C4-2B (cell line): ENCODE data around the gene LDLRAD2.

Experiments used
- H3K27ac ChIP-seq: fragments of 450-650 bp; 2 replicates; pipeline ENCODE4 v1.5.1; 2017
- CTCF ChIP-seq: fragments of 450-650 bp; conservative IDR thresholded peaks from 2 replicates; pipeline ENCODE4 v1.5.1; 2017; ENCODE audit warnings: mild to moderate bottlenecking
- ZFX ChIP-seq: fragments of 450-650 bp; IDR thresholded peaks from 2 replicates; pipeline ENCODE4 v1.6.1; 2017

LDLRAD2 gene

GRCh38 chr1:21815724-21816321 is 3.8 kb downstream of the LDLRAD2 start:
- TF ChIP-seq CTCF (no peak), ZFX (no peak)
- H3K27ac ChIP-seq = no peak overlapping the region

- TF ChIP-seq CTCF = no peak
- no peak for TF ChIP-seq ZFX
- H3K27ac ChIP-seq = no peak overlapping the region
These were observed 4.7 kb downstream of the LDLRAD2 start for GRCh38 chr1:21816602-21817302.

GRCh38 chr1:21818656-21819055 is 6.6 kb downstream of the LDLRAD2 start:
- TF ChIP-seq ZFX (no peak), CTCF (no peak)
- no peak overlapping the region for H3K27ac ChIP-seq

GRCh38 chr1:21820597-21821232 is 8.7 kb downstream of the LDLRAD2 start:
- no peak overlapping the region for H3K27ac ChIP-seq
- TF ChIP-seq CTCF (no peak), ZFX (no peak)

- TF ChIP-seq ZFX = no peak
- TF ChIP-seq CTCF = no peak
- no peak overlapping the region for H3K27ac ChIP-seq
These were observed 9.4 kb downstream of the LDLRAD2 start for GRCh38 chr1:21821385-21822019.

GRCh38 chr1:21822349-21822748 is 10.3 kb downstream of the LDLRAD2 start:
- TF ChIP-seq ZFX = no peak
- no peak for TF ChIP-seq CTCF
- no peak overlapping the region for H3K27ac ChIP-seq
